Forelimb muscle (tissue), 1 donor: ENCODE results near the gene HESX1. TPM values are rescaled to one million over a fixed set of nuclear protein-coding genes. Genes with fewer than 3 reads are reported as not detected.

Experiments used
- DNase-seq: peaks from one replicate; pipeline ENCODE4 v3.0.0-alpha.2; 2013; ENCODE audit warnings: low read depth
- polyA plus RNA-seq: library from polyadenylated mRNA; unstranded; fragments of 120-200 nt; gene quantifications from one replicate; pipeline ENCODE4 v1.2.1, GENCODE V29; 2013; ENCODE audit not compliant: insufficient read length

Gene HESX1
- 1.6 TPM for polyA plus RNA-seq

DNA sequence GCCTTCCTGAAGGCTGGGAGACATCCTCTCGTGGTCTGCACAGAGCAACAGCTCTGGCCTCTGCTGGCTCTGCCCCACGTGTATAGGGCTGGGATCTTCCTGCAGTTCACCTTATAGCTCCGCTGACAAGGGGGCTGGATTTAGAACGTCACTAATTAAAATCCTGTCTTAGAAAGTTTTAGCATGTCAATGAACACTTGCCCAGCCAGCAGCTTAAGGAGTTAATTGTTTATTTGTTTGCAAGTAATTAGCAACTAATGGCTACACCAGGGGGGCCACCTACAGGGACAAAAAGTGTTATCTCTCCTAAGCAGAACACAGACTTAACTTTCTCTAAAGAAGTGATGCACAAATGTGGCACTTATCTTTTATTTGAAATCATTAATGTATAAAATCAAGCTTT is at the start of gene HESX1:
TSS of gene HESX1 (minus strand) at position 84 of the 403 bp plus-strand sequence. CDS start at position 24, 60 bp downstream.
- no peak for DNase-seq

GRCh38 chr3:57244946-57245345 is 45.2 kb upstream of the HESX1 start:
- no peak for DNase-seq

DNA sequence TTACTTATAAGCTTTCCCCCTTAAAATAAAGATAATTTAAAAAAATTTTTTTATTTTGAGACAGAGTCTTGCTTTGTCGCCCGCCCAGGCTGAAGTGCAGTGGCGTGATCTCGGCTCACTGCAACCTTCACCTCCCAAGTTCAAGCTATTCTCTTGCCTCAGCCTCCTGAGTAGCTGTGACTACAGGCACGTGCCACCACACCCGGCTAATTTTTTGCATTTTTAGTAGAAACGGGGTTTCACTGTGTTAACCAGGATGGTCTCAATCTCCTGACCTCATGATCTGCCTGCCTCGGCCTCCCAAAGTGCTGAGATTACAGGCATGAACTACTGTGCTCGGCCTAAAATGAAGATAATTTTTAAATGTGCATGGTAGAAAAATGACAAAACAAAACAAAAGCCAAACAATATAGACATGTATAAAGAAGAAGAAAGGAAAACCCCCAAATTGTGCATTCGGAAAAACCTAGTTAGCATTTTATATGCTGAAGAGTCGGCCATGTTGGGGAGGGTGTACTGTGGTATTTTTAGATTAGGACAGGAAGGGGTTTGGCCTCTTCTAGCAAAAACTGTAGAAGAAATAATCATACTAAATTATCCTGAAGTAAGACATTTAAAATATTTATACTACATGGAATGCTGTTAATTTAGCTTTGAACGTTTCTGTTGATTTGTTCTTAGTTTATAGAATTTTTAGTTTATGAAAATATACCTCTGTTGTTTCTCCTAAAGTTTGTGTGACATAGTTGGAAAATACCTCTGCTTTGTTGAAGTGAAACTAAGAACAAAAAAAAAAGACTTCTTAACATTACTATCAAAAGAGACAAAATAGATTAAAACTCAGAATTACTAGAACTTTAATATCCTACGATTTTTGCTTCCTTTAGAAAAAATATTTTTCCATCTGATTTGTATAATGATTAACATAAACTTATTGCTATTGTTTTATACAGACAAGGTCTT is 35.1 kb upstream of the HESX1 start:
- no peak for DNase-seq

DNA sequence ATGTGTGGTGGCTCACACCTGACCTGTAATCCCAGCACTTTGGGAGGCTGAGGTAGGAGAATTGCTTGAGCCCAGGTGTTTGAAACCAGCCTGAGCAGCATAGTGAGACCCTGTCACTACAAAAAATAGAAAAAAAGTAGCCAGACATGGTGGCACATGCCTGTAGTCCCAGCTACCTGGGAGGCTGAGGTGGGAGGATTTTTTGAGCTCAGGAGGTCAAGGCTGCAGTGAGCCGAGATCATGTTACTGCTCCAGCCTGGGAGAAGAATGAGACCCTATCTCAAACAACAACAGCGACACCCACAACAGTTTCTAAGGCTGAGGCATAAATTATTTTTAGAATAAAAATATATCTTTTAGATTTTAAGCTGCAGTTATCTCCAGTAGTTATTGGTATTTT is 34.0 kb upstream of the HESX1 start:
- DNase-seq = no peak

DNA sequence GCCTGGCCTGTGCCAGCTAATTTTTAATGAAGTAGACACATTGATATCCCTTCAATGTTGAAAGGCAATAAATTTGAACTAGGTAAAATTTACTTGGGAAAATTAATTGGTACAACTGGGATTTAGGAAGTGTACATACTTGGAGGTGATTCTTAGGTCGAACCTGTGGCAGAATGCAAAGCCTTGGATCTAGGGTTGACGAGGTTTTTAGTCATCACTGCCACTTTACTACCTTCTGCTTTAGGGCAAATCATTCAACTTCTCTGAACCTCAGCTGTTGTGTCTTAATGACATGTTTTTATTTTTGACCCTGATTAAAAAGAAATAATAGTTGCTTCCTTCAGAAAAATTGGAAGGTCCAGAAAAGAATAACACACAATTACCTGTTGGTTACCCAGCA is 30.2 kb upstream of the HESX1 start:
- no peak for DNase-seq

DNA sequence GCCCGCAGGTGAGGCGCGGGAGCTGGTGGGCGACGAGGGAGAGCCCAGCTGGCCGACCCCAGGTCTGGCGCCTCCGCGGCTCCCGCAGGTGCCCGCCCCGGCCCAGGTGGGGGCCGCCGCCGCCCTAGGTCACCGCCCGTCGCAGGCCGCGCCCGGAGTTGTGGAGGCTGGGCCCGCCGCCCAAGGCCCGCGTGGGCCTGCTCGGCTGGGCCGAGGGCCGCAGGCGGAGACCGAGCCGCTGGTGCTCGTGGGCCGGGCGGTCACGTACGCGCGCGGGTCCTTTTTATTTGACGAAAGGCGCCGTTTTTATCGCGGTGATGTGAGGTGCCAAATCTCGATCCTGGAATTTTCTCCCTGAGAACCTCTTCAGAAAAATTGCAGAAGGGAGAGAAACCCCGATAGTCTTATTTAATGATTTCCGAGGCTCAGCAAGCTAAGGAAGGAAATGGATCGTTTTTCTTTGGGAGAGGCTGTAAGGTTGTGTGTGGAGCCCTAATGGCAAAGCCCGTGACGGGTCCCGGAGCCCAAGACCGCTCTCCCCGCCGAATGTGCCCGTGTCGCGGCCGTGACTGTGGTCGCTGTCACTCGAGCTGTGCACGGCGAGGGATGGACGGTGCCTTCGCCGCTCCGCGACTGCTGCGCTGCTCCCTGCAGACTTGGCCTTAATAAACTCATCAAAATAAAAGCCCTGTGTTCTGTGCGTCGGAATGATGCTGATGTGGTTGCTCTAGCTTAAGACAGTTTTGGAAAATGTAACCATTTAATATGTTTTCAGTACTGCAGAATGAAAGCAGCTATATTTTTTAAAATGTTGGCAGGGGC is 28.4 kb upstream of the HESX1 start:
- DNase-seq = peak; percentile 52

- peak; percentile 78 for DNase-seq
Measured at GRCh38 chr3:57227204-57227929, 27.6 kb upstream of the HESX1 start, which contains the start of gene APPL1. APPL1 (plus strand) TSS chr3:57227729; CDS start chr3:57227884, 155 bp downstream.

GRCh38 chr3:57226176-57226575 is 26.4 kb upstream of the HESX1 start:
- DNase-seq = no peak

DNA sequence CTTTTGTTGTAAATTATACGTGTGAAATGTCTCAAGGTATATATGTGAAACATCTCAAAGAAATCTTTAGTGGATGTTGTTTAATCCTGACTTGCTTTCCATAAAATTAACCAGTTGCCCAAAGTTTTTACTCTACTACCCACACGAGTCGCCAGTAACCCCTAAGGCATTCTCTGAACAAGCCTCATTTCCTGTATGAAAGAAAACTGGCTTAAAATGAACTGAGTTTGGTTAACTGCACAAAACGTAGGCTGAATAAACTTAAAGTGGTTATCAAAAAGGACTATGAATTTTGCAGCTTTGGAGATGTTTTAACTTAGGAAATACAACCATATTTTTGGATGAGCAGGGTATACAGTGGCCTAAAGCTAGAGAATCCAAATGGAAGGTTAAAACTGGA is 25.1 kb upstream of the HESX1 start:
- DNase-seq = no peak

DNA sequence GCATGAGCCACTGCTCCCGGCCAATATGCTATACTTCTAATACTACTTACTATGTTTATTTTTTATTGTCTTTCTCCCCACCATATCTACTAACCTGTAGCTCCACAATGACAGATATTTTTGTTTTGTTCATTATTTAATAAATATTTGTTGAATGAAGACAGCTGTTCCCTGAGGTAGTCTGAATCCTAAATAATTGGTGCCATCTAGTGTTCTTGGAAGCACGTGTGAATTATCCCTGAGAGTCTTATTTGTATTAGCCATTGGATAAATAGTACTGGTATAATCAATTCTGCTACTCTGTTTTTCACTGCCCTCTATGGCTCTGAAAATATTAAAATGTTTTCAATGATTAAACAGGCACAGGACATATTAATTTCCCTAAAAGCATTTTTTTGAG is 22.1 kb upstream of the HESX1 start:
- no peak for DNase-seq

DNA sequence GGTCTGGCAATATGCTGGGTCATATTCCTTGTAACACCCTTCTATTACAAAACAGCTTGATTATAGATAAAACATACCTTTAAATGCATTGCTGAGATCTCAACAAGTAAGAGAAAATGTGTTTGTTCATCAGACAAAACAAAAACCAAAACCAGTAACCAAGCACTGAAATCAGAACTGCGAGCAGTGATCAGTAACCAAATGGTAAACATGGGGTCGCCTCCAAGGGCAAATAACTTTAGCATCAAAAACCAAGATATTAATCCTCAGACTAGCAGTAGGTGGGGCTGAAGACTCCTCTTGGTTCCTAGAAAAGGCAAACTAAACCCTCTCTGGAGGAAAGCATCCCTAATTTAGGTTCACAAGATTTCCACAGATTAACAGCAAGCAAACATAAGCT is 6.6 kb upstream of the HESX1 start:
- DNase-seq = no peak

GRCh38 chr3:57194641-57195040 is 5.1 kb downstream of the HESX1 start:
- no peak for DNase-seq

- DNase-seq = no peak
Measured at GRCh38 chr3:57192028-57192427, 7.8 kb downstream of the HESX1 start.

- no peak for DNase-seq
Measured at GRCh38 chr3:57184526-57184925, 15.3 kb downstream of the HESX1 start.

DNA sequence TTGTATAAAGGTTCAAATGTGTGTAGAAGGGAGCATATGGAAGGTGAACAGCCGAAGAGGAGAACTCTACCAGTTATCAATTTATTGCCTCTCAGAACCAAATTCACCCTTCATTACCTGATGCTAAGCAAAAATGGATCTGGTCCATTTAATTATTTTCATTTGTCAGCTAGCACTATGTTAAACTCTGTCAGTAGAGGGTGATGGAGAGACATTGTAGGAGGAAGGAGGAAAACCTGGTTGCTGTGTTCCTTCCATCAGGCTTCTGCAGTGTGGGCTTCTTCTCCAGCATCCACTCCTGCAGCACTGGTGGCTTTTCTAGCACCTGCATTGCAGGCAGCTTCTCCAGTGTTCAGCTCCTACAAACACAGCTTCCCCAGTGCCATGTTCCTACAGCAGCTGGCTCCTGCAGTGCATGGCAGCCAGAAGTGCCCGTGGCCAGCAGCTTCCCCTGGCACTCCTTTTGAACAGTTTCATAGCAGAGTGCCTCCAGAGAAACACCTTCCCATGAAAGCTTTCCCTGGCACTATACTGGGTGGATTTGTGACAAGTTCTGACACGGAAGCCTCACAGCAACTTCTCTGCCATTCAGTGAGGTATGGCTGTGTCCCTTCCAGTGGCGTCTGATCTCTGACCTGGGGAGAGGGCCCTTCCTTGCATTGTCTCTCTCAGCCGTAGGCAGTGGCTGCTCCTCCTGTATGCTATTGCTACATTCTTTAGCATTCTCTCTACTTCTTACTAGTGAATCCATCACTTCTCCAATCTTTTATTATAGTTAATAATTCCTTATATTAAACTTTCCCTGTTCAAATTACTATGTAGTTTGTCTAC is 20.0 kb downstream of the HESX1 start:
- no peak for DNase-seq

DNA sequence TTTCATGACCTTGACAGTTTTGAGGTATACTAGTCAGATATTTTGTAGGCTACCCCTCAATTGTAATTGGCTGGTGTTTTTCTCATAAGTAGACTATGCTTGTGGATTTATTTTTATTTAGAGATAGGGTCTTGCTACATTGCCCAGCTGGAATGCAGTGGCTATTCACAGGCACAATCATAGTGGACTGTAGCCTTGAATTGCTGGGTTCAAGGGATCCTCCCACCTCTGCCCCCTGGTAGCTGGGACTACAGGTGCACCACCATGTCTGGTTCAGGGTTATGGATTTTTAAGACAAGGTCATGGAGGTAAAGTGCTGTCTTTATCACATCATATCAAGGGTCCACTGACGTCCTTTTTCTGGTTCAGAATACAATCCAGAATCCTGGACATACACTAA is 23.7 kb downstream of the HESX1 start:
- no peak for DNase-seq

- no peak for DNase-seq
Measured at GRCh38 chr3:57173687-57174086, 26.1 kb downstream of the HESX1 start.

GRCh38 chr3:57170946-57171345 is 28.8 kb downstream of the HESX1 start:
- no peak for DNase-seq

DNA sequence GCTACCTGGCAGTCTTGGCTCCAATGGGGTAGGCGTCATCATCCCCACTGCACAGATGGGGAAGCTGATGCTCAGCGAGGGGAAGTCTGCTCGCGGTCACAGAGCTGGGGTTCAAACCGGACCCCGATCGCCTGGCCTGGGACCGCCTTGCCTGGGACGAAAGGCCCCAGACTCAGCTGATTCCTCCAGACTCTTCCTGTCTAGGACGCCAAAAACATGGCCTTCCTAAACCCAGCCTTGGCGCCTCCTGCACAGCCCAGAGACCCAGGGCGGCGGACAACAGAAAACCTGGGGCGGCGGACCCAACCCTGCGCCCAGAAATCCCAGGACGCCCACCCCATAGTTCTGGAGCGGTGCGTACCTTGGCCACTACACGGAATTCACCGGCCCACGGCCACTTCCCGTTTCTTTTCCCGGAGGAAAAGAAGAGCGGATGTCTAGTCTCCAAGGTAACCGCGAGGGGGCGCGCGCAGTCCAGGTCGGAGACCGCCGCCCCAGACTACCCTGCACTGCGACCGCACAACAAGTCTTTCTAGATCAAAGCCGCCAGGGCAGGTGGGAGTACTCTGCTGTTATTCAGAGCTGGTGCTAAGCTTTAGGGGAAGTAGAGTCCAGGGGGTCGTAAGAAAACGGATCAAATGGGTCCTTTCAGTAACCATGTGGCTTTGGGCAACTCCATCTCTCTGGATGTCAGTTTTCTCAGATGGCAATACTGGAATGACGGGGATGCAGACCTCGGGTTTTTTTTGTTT is 29.7 kb downstream of the HESX1 start:
- DNase-seq = no peak

DNA sequence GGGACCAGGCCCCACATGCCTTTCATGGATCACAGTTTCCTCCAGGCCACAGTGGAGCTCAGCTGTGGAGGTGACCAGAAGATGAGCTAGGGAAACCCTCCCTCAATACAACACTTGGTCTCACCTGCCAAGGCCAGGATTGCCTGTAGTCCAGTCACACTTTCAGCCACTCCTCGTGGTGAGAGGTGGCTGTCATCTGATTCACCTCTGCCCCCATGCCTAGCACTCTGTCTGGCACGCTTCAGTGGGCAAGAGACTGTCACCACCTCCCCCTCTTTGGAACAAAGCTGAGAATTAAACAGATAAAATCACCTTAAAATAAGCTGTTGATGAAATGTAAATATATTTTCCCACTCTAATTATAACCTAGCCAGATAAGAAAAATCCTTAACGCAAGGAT is 30.7 kb downstream of the HESX1 start:
- no peak for DNase-seq
